Measurements from ENCODE around the gene EFL1. TPM values are rescaled to one million over a fixed set of nuclear protein-coding genes. Genes with fewer than 3 reads are reported as not detected.
A peak's percentile ranks its signal among the peaks of the same experiment; 100 is the strongest.

EFL1 gene
- total RNA-seq, 4 donors from 2014 or later = 12.9 to 25.1 (median 15.2) TPM

GRCh38 chr15:82122746-82123400, 139.7 kb downstream of the EFL1 start:
- Histone ChIP-seq H3K4me1 (no peaks in the 10 kb centered on the region), H3K27me3 (no peaks in the 10 kb centered on the region), H3K9me3 (no peaks in the 10 kb centered on the region), H3K36me3 (no peaks in the 10 kb centered on the region), H3K27ac (peak overlapping the region in 1 of 4 donors; percentile 60), H3K4me3 (no peak overlapping the region)
- in situ Hi-C loops (cut with MboI; ENCODE audit: low sequenced_read_pairs in 4 of 4) = no loop called here
- peak; percentile 82 to 83 for ATAC-seq
- TF ChIP-seq POLR2A (IDR thresholded peaks at IDR 0.05) = no peak
- intact Hi-C loops (cut with DNase I; ENCODE audit: low total_unique reads) = no loop called here
- peak; percentile 29 to 48 for DNase-seq

GRCh38 chr15:82118040-82118439, 144.5 kb downstream of the EFL1 start:
- no peak for DNase-seq
- no peak overlapping the region for H3K27ac ChIP-seq
- no peak for TF ChIP-seq POLR2A (IDR thresholded peaks at IDR 0.05)
- TF ChIP-seq, protein P1, sequence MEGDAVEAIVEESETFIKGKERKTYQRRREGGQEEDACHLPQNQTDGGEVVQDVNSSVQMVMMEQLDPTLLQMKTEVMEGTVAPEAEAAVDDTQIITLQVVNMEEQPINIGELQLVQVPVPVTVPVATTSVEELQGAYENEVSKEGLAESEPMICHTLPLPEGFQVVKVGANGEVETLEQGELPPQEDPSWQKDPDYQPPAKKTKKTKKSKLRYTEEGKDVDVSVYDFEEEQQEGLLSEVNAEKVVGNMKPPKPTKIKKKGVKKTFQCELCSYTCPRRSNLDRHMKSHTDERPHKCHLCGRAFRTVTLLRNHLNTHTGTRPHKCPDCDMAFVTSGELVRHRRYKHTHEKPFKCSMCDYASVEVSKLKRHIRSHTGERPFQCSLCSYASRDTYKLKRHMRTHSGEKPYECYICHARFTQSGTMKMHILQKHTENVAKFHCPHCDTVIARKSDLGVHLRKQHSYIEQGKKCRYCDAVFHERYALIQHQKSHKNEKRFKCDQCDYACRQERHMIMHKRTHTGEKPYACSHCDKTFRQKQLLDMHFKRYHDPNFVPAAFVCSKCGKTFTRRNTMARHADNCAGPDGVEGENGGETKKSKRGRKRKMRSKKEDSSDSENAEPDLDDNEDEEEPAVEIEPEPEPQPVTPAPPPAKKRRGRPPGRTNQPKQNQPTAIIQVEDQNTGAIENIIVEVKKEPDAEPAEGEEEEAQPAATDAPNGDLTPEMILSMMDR (IDR thresholded peaks at IDR 0.05 in 4 of 5, conservative IDR thresholded peaks at IDR 0.05 in 1 of 5) = no peak
- H3K36me3 ChIP-seq = no peaks in the 10 kb centered on the region
- intact Hi-C loops (cut with DNase I; ENCODE audit: low total_unique reads) (no loop called here), in situ Hi-C loops (cut with MboI; ENCODE audit: low sequenced_read_pairs in 4 of 4) (loop anchor here in 2 of 4 donors (10.0 kb wide), 2 partner anchors 77 to 87 kb away; no protein-coding TSS in a partner anchor)
- no peak overlapping the region for H3K4me3 ChIP-seq
- H3K9me3 ChIP-seq = no peaks in the 10 kb centered on the region
- H3K4me1 ChIP-seq = no peaks in the 10 kb centered on the region
- no peak for ATAC-seq
- H3K27me3 ChIP-seq = no peaks in the 10 kb centered on the region

DNA sequence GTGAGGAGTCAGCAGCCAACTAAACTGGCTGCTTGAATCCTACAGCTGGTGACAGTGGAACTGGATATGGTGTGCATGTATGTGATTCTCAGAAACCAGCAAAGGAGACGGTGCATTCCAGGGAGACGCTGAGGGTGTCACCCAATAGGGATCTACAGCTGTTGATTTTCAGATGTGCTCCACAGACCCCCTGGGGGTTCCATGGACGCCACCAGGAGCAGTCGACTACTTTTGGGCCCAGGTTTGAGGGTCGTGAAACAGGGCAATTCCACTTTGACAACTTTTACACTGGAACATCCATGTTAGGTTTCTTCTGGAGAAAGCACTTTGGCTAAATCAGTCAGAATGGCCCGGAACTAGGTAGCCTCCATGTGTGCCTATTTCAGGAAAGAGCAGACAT, 145.2 kb downstream of the EFL1 start:
- Histone ChIP-seq H3K4me3 (no peak overlapping the region), H3K9me3 (no peaks in the 10 kb centered on the region), H3K4me1 (no peaks in the 10 kb centered on the region), H3K27ac (no peak overlapping the region), H3K36me3 (no peaks in the 10 kb centered on the region), H3K27me3 (no peaks in the 10 kb centered on the region)
- TF ChIP-seq, protein P1 (IDR thresholded peaks at IDR 0.05 in 4 of 5, conservative IDR thresholded peaks at IDR 0.05 in 1 of 5) = no peak
- TF ChIP-seq POLR2A (IDR thresholded peaks at IDR 0.05) = no peak
- intact Hi-C loops (cut with DNase I; ENCODE audit: low total_unique reads) (no loop called here), in situ Hi-C loops (cut with MboI; ENCODE audit: low sequenced_read_pairs in 4 of 4) (loop anchor here in 2 of 4 donors (10.0 kb wide), 2 partner anchors 78 to 88 kb away; no protein-coding TSS in a partner anchor)
- DNase-seq (no peak), ATAC-seq (no peak)

DNA sequence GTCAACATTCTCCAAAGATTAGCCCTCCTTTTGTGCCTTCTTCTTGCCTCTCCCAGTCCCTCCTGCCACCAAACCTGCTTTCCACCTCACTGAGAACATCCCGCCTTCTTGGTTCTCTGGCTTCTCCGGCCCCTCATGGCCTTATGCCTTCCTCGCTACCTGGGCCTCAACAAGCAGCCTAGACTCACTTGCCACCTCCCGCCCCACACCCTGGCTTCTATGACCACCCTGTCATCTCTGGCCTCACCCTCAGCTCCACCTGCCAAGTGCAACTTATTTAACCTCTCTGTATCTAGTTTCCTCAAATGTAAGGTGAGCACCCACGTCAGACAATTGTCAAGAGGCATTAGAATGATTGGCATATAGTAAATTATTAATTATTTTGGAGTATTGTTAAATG, 147.9 kb downstream of the EFL1 start:
- Histone ChIP-seq H3K4me1 (no peaks in the 10 kb centered on the region), H3K36me3 (no peaks in the 10 kb centered on the region), H3K9me3 (no peaks in the 10 kb centered on the region), H3K27me3 (no peaks in the 10 kb centered on the region), H3K27ac (no peak overlapping the region), H3K4me3 (no peak overlapping the region)
- DNase-seq (no peak), ATAC-seq (no peak)
- TF ChIP-seq, protein P1 (IDR thresholded peaks at IDR 0.05 in 4 of 5, conservative IDR thresholded peaks at IDR 0.05 in 1 of 5) = no peak
- TF ChIP-seq POLR2A (IDR thresholded peaks at IDR 0.05) = no peak
- intact Hi-C loops (cut with DNase I; ENCODE audit: low total_unique reads) = no loop called here
- in situ Hi-C loops (cut with MboI; ENCODE audit: low sequenced_read_pairs in 4 of 4) = loop anchor here in 2 of 4 donors (10.0 kb wide), 2 partner anchors 80 to 90 kb away; no protein-coding TSS in a partner anchor

DNA sequence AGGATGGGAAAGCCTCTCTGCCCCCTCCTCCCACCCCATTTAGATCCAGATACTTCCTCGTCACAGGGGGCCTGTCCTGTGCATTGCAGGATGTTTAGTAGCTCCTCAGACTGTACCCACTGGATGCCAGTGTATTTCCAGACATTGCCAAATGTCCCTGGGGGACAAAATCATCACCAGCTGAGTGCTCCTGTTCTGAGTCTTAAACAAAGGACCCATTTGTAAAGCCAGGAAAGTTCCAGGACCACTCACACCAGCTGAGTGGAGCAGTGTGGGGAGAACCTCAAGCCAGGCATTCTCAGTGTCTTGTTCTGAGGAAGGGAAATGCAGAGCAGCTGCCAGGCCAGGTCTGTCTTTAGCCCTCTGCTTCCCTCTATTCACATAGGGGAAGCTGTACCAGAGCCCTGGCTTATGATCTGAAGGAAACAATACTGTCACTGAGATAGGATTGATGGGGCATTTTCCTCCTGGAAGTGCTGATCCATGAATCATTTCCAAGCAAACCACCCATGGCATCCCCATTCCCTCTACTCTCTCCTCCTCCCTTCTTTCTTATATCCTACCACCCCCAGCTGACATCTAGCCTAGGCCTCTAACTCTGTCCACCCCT, 149.3 kb downstream of the EFL1 start:
- ATAC-seq = no peak

More for the DNA sequence above, 149.3 kb downstream of the EFL1 start:
- in situ Hi-C loops (cut with MboI; ENCODE audit: low sequenced_read_pairs in 4 of 4) (loop anchor here in 2 of 4 donors (10.0 kb wide), 2 partner anchors 82 to 92 kb away; no protein-coding TSS in a partner anchor), intact Hi-C loops (cut with DNase I; ENCODE audit: low total_unique reads) (no loop called here)
- DNase-seq = no peak
- Histone ChIP-seq H3K27me3 (no peaks in the 10 kb centered on the region), H3K9me3 (no peaks in the 10 kb centered on the region), H3K4me1 (no peaks in the 10 kb centered on the region), H3K36me3 (no peaks in the 10 kb centered on the region), H3K4me3 (no peak overlapping the region), H3K27ac (no peak overlapping the region)
- no peak for TF ChIP-seq POLR2A (IDR thresholded peaks at IDR 0.05)
- TF ChIP-seq, protein P1 (IDR thresholded peaks at IDR 0.05 in 4 of 5, conservative IDR thresholded peaks at IDR 0.05 in 1 of 5) = no peak

Data from gastrocnemius medialis (tissue), 4 donors.